LoVo (cell line): Measurements from ENCODE around the gene FIBP.

ENCODE experiments used
- DNase-seq: peaks from one replicate; pipeline ENCODE4 v3.0.0-alpha.2; 2016; ENCODE audit warnings: low spot score

FIBP gene

DNA sequence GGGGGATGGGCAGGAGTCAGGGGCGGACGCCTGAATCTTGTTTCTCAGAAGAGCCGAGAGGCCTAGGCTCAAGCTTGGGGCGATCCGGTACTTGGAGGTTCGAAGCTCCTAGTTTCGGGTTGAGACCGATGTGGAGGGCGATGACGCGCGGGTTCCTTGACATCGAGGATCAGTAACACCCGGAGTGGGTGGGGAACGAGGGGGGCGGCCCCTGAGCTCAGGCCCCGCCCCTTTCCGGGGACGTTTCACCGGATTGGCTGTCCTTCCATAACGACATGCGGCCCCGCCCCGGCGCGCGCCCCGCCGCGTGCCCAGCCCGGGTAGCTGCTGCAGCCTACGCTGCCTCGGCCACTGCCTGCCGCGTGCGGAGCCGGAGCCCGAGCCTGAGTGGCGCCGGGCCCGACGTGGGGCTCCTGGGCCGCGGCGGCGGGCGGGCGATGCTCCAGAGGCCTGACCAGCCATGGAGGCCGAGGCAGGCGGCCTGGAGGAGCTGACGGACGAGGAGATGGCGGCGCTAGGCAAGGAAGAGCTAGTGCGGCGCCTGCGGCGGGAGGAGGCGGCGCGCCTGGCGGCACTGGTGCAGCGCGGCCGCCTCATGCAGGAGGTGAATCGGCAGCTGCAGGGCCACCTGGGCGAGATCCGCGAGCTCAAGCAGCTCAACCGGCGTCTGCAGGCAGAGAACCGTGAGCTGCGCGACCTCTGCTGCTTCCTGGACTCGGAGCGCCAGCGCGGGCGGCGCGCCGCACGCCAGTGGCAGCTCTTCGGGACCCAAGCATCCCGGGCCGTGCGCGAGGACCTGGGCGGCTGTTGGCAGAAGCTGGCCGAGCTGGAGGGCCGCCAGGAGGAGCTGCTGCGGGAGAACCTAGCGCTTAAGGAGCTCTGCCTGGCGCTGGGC, 2.3 kb upstream of the FIBP start, which contains the start of gene CCDC85B:
Gene CCDC85B (plus strand): TSS at position 350 of the 895 bp plus-strand sequence. CDS start 111 bp downstream, at position 461.
- peak; percentile 95 for DNase-seq

DNA sequence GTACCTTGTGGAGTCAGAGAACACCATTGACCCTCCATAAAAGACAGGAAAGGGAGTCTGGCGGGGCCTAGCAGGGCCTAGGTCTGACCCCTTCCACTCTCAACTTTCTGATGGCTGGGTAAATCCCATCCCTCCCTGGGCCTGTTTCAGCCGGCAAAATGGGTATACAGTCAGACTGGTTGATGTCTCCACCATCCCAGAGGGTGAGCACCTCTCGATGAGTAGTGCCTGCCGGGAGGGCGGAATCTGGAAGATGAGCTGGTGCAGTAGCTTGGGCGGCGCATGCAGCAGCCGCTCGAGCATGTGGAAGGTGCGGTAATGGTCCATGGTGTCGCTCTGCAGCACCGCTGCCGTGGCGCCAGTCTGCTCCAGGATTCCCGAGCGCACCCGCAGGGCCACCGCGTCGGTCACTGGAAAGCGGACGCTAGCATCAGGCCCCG, 528 bp downstream of the FIBP start:
- DNase-seq, result no peak

DNA sequence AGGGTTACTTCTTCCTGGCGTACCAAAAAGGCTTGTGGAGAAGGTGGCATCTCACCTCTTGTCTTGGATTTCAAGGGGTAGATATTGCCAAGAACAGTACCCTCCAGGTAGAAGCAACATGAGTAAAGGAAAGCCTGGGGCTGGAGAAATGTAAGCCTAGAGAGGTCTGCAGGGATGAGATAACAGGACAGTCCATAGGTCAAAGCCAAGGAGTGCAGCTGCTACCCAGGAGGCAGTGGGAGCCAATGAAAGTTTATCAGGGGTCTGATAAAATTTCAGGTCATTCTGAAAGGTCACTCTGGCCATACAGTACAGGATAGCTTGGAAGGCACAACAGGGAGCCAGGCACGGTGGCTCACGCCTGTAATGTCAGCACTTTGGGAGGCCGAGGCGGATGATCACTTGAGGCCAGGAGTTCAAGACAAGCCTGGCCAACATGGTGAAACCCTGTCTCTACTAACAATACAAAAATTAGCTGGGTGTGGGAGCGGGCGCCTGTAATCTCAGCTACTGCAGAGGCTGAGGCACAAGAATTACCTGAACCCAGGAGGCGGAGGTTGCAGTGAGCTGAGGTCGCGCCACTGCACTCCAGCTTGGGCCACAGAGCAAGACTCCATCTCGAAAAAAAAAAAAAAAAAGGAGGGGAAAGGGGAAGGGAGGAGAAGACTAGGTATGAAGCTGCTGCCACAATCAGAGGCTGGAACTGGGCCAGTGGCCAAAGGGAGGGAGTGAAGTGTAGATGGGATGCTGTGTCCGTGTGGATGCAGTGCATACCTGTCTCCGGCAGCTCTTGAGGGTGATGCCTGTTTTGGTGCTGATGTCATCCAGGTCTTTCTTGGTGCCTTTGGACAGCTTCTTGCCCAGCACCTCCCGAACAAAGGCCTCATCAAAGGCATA, 1.2 kb downstream of the FIBP start:
- no peak for DNase-seq

DNA sequence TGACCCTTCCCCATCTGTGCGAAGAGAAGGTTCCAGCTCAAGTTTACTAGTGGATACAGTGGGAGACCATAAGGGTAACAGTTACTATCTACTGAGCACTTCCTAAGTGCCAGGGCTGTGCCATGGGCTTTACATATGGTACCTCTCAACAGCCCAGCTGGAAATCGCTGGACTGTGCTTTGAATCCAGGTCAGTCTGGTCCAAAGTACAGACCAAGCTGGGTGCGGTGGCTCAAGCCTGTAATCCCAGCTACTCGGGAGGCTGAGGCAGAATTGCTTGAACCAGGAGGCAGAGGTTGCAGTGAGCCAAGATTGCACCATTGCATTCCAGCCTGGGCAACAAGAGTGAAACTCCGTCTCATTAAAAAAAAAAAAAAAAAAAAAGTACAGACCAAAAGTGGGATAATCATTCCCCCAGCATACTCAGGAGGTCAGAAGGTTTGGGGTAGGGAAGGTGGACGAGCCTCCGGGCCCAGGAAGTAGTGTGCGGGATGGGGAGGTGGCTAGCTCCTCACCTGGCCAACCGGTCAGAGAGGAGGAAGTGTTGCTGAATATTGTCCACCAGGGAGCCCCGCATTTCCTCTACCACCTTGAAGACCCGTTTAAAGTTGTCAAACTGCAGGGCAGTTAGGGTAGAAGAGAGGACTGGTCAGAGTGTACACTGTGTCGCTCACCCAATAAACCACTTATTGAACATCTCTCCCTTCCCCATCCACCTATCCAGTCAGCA, 2.3 kb downstream of the FIBP start:
- no peak for DNase-seq

DNA sequence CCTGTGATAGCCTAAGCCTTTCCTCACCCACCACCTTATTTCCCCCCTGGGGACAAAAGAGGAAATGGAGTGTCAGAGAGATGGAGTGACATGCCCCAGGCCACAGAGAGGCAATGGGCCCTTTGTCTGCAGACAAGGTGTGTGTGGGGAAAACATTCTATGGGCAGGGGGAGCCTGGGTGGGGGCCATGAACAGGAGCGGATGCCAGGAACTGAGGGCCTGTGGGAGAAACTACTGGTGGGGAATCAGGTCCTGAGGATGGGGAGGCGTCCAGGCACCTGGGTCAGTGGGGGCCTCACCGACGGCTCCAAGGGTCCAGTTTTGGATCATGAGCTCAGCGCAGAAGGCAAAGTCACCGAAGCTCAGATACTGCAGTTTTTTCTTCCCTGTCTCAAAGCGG, 3.0 kb downstream of the FIBP start:
- no peak for DNase-seq

DNA sequence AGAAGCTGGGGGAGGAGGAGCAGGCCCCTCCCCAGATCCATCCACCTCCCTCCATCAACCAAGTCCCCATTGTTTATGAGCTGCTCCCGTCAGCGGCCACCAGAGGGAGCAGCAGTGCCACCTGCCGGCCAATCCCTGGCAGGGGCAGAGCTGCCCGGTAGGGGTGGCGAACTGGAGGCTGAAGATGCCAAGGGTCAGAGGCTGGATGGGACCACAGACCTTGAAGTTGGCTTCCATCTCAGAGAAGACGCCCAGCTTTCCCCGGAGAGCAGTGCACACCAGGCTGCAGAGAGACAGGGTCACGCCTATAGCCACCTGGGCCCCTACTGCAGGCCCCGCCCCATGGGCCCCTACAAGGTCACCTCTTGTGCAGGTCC, 3.6 kb downstream of the FIBP start:
- peak; percentile 74 for DNase-seq

DNA sequence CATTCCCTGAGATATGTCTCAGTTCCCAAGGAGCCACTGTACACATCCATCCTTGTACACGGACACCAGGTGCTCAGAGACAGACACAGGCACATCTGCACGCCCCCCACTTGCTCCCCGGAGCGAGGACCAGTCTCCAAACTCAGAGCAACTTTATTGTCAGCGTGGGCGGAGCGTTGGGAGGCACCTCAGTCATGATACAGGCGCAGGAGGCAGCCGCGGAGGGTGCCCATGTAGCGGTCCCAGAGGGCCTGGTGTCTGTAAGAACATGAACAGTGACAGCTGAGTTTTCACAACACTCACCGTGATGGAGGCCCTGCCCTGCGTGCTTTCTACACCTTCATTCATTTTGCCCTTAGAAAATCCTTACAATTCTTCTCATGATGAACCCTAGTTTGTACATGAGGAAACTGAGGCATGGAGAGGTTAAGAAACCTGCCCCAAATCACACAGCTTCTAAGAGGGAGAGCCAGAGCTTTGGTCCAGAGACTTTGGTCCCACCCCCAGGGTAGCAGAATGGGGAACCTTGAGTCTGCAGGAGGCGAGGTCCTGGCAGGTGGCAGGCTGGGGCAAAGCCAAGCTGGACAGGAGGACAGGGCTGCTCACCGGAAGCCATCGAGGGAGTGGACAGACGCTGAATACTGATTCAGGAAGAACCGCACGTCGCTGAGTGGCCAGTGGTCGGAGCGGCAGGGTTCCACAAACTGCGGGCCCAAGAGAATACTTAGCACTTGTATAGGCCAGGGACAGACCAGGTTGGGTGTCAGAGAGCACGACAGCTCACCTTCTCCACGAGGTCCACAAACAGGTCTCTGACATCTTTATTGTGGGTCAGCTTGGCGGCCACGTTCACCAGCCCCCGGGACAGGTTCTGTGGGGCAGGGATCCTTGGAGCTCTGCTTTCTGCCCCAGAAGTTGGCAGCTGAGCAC, 4.2 kb downstream of the FIBP start:
- DNase-seq, result no peak

DNA sequence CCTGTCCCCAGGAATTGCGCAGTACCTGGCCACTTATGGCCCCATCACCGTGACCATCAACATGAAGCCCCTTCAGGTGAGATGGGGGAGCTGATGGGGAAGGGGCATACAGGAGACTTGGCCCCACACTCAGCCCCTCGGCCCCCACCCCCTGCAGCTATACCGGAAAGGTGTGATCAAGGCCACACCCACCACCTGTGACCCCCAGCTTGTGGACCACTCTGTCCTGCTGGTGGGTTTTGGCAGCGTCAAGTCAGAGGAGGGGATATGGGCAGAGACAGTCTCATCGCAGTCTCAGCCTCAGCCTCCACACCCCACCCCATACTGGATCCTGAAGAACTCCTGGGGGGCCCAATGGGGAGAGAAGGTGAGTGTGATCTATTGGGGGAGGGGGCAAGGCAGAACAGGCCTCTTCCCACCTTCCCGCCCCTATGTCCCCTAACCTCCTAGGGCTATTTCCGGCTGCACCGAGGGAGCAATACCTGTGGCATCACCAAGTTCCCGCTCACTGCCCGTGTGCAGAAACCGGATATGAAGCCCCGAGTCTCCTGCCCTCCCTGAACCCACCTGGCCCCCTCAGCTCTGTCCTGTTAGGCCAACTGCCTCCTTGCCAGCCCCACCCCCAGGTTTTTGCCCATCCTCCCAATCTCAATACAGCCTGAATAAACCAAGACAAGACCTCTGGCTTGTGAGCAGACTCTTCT, 5.1 kb downstream of the FIBP start:
- DNase-seq, result no peak

DNA sequence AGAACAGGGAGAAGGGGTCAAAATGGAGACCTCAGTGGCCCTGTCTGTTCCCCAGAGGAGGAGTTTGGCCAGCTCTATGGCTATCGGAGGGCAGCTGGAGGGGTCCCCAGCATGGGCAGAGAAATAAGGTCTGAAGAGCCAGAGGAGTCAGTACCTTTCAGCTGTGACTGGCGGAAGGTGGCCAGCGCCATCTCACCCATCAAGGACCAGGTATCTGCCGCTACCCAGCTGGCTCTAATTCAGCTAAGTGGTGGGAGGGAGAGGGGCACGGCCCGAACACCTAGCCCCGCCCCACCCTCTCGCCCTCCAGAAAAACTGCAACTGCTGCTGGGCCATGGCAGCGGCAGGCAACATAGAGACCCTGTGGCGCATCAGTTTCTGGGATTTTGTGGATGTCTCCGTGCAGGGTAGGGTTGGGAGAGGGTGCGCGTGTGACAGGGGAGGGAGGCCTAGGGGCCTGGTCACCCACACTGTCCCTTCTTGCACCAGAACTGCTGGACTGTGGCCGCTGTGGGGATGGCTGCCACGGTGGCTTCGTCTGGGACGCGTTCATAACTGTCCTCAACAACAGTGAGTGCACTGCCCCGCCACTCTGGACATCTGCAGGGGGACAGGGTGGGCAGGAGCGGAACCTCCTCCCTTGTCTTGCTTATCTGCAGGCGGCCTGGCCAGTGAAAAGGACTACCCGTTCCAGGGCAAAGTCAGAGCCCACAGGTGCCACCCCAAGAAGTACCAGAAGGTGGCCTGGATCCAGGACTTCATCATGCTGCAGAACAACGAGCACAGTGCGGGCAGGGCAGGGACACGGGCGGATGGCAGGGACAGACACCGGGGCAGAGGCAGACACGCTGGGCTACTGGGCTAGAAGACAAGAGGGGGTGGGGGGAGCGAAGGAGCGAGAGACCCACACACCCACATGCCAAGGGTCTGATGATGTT, 5.9 kb downstream of the FIBP start:
- no peak for DNase-seq

DNA sequence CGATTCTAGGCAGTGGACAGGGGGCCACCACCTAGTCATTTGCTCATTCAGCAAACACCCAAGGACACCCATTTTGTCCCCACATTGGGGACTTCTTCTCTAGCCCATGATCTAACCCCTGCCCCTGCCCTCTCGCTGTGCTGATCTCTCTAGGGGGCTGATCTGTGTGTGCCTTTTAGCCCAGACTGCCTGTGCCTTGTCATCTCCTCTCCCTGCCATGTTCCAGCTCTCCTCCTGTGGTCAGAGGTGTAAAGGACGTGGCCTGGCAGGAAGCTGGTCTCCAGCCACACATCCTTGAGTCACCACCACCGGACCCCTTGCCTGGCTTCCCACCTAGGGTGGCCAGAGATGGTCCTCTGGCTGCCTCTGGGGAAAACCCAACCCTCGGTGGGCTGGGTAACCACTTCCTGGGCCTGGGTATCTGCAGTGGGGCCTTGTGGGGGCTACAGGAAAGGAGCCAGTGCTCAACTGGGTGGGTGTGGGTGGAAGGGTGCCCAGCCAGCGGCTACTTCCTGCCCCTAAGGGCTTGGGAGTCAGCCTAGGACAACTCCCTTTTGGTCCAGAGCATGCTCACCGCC, 7.3 kb downstream of the FIBP start:
- no peak for DNase-seq

DNA sequence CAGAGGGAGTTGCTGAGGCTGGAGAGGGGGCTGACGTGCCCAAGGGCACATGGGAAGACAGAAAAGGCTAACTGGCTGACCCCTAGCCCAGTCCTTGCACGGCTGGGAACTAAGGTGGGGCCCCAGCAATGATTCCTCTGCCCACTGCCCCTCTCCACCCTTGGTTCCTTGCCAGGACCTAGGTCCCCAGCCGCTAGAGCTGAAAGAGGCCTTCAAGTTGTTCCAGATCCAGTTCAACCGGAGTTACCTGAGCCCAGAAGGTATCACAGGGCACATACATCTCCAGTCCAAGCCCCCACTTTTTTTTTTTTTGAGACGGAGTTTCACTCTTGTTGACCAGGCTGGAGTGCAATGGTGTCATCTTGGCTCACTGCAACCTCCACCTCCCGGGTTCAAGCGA, 8.2 kb downstream of the FIBP start:
- no peak for DNase-seq

DNA sequence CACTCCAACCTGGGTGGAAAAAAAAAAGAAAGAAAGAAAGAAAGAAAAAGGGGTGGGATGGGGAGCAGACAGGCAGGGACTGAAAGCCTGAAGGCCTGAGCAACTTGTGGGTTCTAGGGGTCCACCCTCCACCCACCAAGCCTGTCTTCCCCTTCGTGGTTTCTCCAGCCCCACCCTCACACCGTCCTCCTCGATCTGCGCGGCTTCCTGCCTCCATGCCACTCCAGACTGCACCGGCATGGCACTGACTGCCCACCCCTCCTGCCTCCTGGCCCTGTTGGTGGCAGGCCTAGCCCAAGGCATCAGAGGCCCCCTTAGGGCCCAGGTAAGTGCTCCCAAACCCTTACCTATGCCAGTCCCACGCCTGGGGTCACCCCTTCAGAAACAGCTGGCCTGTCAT, 8.7 kb downstream of the FIBP start, which contains the start of gene CTSW:
Gene CTSW (plus strand): TSS at position 221 of the 400 bp plus-strand sequence. CDS start 18 bp downstream, at position 239.
- DNase-seq, result no peak

DNA sequence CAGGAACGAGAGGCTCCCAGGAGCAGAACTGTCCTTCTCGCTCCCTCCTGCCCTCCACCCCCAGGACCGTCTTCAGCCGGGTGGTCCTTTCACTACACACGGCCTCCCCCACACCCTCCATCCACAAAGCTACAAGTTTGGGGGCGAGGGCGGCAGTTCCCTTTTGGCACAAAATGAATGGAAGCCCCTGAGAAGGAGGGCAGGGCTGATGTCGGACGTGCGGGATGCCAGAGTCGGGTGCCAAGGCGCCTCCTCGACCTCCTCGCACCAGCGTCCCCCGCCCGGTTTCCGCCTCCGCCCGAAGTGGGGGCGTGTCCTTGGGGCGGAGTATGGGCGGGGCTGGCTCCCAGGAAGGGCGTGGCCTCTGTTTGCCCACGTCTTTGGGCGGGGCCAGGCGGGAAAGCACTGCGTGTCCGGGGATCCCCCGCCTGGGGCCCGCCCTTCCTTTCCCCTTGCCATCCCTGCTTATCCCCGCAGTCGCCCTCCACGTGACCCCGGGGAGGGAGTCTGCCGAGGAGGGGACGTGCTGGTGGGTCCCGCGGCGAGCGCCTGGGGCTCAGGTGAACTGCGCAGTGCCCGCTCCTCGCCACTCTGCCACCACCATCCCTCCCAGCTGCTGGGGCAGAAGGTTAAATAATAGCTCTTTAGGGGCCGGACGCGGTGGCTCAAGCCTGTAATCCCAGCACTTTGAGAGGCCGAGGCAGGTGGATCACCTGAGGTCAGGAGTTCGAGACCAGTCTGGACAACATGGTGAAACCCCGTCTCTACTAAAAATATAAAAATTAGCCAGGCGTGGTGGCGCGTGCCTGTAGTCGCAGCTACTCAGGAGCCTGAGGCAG, 14.7 kb downstream of the FIBP start:
- peak; percentile 94 for DNase-seq

DNA sequence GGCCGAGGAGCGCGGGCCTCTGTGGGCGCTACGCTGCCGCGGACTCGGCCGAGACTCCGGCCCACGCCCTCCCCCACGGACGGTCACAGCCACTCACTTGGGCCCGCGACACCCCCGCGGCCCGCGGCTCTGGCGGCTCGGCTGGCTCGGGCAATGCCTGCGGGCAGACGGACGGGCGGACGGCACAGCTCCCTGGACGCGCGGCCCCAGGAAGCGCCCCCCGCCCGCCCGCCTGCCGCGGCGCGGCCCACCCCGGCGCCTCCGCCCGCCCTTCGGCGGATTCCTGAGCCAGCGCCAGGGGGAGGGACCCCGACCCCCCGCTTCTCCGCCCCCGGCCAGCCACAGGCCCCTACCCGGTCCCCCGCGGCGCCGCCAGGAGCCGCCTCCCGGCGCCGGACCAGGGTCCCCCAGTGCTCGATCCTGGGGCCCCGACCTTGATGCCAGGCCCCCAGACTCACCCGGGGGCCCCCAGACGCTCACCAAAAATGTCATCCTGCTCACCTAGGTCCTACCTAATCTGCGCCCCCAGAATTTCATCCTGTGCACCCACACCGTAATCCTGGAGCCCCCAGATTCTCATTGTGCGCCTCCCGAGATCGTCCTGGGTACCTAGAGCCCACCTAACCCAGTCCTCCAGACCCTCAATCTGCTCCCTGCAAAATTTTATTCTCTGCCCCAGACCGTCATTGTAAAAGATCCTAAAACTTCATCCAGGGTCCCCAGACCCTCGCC, 15.5 kb downstream of the FIBP start, which contains the start of gene EFEMP2:
Gene EFEMP2 (minus strand): TSS at position 215 of the 732 bp plus-strand sequence. CDS start 446 bp downstream, outside the sequence.
- no peak for DNase-seq

DNA sequence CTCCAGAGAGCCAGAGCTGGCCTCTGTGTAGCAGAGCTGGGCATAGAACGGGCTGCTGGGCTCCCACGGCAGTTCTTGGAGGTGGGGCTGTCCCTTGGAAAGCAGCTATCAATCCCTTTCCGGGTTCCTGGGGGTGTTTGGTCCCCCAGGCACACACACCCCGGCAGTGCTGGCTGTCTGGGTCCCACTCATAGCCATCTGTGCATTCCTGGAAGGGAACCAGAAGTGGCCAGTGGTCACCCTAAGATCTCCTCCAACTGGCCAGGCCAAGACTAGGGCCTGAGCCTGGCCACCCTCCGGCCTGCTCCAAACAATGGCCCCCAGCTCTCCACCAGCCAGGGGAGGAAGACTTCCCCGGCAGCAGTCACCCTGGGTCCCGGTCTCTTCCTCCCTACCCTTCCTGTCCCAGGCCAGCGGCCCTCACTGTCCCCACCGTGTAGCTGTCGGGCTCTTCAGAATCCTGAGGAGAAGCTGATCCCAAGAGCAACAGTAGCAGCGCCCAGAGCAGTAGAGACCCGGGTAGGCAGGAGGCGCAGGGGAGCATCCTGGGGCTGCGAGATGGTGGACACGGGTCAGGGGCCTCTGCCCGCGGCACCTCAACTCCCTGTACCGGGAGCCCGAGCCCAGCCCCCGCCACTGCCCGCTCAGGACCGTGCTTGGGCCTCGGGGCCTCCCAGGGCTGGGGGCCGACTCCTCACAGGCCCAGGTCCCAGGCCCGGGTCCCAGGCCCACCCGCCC, 16.3 kb downstream of the FIBP start:
- no peak for DNase-seq
